Astrocyte of the spinal cord (primary cell): ENCODE data around the gene ATXN1.

Experiments used
- DNase-seq: peaks from one replicate; pipeline ENCODE4 v3.0.0; 2011; ENCODE audit warnings: low read depth, low spot score
- H3K4me3 ChIP-seq: 2 replicates; pipeline ENCODE4 v1.5.1; 2011; ENCODE audit warnings: low read depth, mild to moderate bottlenecking, low read length, moderate library complexity
- CTCF ChIP-seq: IDR thresholded peaks from 2 replicates; pipeline ENCODE4 v1.5.1; 2012; ENCODE audit warnings: low read depth, mild to moderate bottlenecking, low read length, inconsistent platforms
- in situ Hi-C: cut with HindIII; loops from 2 replicates; pipeline ENCODE4 v1.10.0; 2017; ENCODE audit warnings: low sequenced_read_pairs

ATXN1 gene

GRCh38 chr6:16555550-16555949 lies 205.7 kb downstream of the ATXN1 start:
- in situ Hi-C loops = no loop called here
- no peak for DNase-seq
- TF ChIP-seq CTCF = no peak
- no peak overlapping the region for H3K4me3 ChIP-seq

GRCh38 chr6:16553531-16553930 lies 207.7 kb downstream of the ATXN1 start:
- TF ChIP-seq CTCF = no peak
- no peak overlapping the region for H3K4me3 ChIP-seq
- in situ Hi-C loops = no loop called here
- no peak for DNase-seq

GRCh38 chr6:16551466-16551865 lies 209.8 kb downstream of the ATXN1 start:
- no peak for TF ChIP-seq CTCF
- in situ Hi-C loops = no loop called here
- peak; percentile 52 for DNase-seq
- H3K4me3 ChIP-seq = no peak overlapping the region

- TF ChIP-seq CTCF = no peak
- no peak for DNase-seq
- in situ Hi-C loops = no loop called here
- H3K4me3 ChIP-seq = no peak overlapping the region
Observed at GRCh38 chr6:16548121-16548520, 213.1 kb downstream of the ATXN1 start.

GRCh38 chr6:16547587-16547986 lies 213.7 kb downstream of the ATXN1 start:
- no peak overlapping the region for H3K4me3 ChIP-seq
- in situ Hi-C loops = no loop called here
- DNase-seq = no peak
- no peak for TF ChIP-seq CTCF

- TF ChIP-seq CTCF = no peak
- in situ Hi-C loops = no loop called here
- DNase-seq = no peak
- H3K4me3 ChIP-seq = no peak overlapping the region
Observed at GRCh38 chr6:16546861-16547260, 214.4 kb downstream of the ATXN1 start.

- in situ Hi-C loops = no loop called here
- no peak overlapping the region for H3K4me3 ChIP-seq
- TF ChIP-seq CTCF = no peak
- DNase-seq = no peak
Observed at GRCh38 chr6:16545382-16545781, 215.9 kb downstream of the ATXN1 start.
